NT2/D1 (cell line): ENCODE results near the gene PKNOX2.

ENCODE experiments used
- SUZ12 ChIP-seq: IDR thresholded peaks from 2 replicates; pipeline ENCODE4 v1.6.1; 2011; ENCODE audit not compliant: insufficient read length, insufficient read depth; ENCODE audit errors: extremely low read depth
- ZNF274 ChIP-seq: IDR thresholded peaks from 2 replicates; pipeline ENCODE4 v1.6.1; 2011; ENCODE audit warnings: mild to moderate bottlenecking, low read depth, low read length

DNA sequence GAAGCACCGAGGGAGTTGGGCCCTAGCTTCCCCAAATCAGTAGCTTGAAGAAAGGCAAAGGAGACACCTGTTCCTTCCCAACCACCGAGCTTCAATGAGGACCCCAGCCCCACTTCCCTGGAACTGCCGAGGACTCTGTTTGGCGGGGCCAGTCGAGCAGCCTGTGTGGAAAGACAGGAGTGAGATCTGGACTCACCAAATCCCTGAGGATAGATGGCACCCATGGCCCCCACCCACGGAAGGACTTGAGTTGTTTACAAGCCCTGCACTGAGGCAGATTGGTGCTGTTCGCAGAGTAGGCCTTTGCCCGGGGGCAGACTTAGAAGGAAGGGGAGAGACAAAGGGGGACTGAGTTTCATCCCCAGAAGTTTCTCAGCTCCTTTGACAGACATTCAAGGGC is 266.9 kb downstream of the PKNOX2 start:
- no peak for TF ChIP-seq ZNF274
- TF ChIP-seq SUZ12, result no peak
